Amniotic epithelial cell (primary cell): ENCODE data around the gene INPP5D.
"Not testable (repeated sequence)": the region's sequence is repeated elsewhere in the genome, so short reads cannot be mapped to it uniquely, and the experiment has no call there.

Source experiments
- DNase-seq: peaks from one replicate; pipeline ENCODE4 v3.0.0-alpha.2; 2010; ENCODE audit warnings: low read depth

INPP5D gene

GRCh38 chr2:233146194-233146593 lies 86.1 kb downstream of the INPP5D start:
- DNase-seq = no peak

GRCh38 chr2:233147136-233147828 lies 87.1 kb downstream of the INPP5D start:
- no peak for DNase-seq

- no peak for DNase-seq
Measured at GRCh38 chr2:233147829-233148167, 87.7 kb downstream of the INPP5D start.

- no peak for DNase-seq
Measured at GRCh38 chr2:233148354-233148753, 88.2 kb downstream of the INPP5D start.

- no peak for DNase-seq
Measured at GRCh38 chr2:233152541-233152940, 92.4 kb downstream of the INPP5D start.

- no peak for DNase-seq
Measured at GRCh38 chr2:233153146-233153798, 93.1 kb downstream of the INPP5D start.

- DNase-seq = no peak
Measured at GRCh38 chr2:233156001-233156400, 95.9 kb downstream of the INPP5D start.

- DNase-seq = not testable (repeated sequence)
Measured at GRCh38 chr2:233156461-233156860, 96.3 kb downstream of the INPP5D start.

- DNase-seq = no peak
Measured at GRCh38 chr2:233161730-233162129, 101.6 kb downstream of the INPP5D start.

- DNase-seq = no peak
Measured at GRCh38 chr2:233162770-233163169, 102.6 kb downstream of the INPP5D start.

- no peak for DNase-seq
Measured at GRCh38 chr2:233163486-233164103, 103.5 kb downstream of the INPP5D start.

- DNase-seq = no peak
Measured at GRCh38 chr2:233164128-233164635, 104.0 kb downstream of the INPP5D start.

- no peak for DNase-seq
Measured at GRCh38 chr2:233164967-233165366, 104.8 kb downstream of the INPP5D start.

- DNase-seq = no peak
Measured at GRCh38 chr2:233165543-233165894, 105.4 kb downstream of the INPP5D start.

GRCh38 chr2:233165895-233166661 lies 105.9 kb downstream of the INPP5D start:
- peak; percentile 45 for DNase-seq

- DNase-seq = no peak
Measured at GRCh38 chr2:233168445-233168844, 108.3 kb downstream of the INPP5D start.

- DNase-seq = no peak
Measured at GRCh38 chr2:233168919-233169318, 108.8 kb downstream of the INPP5D start.

GRCh38 chr2:233171344-233171743 lies 111.2 kb downstream of the INPP5D start:
- DNase-seq = no peak

GRCh38 chr2:233173115-233173514 lies 113.0 kb downstream of the INPP5D start:
- no peak for DNase-seq

GRCh38 chr2:233174137-233174536 lies 114.0 kb downstream of the INPP5D start:
- no peak for DNase-seq

GRCh38 chr2:233178994-233179847 lies 119.1 kb downstream of the INPP5D start:
- DNase-seq = no peak
